C4-2B (cell line): ENCODE measurements around the gene CFAP74.

Experiments
- CTCF ChIP-seq: fragments of 450-650 bp; conservative IDR thresholded peaks from 2 replicates; pipeline ENCODE4 v1.5.1; 2017; ENCODE audit warnings: mild to moderate bottlenecking
- ZFX ChIP-seq: fragments of 450-650 bp; IDR thresholded peaks from 2 replicates; pipeline ENCODE4 v1.6.1; 2017

- no peak for TF ChIP-seq CTCF
- no peak for TF ChIP-seq ZFX
These were observed 9.1 kb downstream of the CFAP74 start for GRCh38 chr1:1994536-1994935.
